NCI-H524 (cell line): ENCODE results near the gene ZYX.
"Not testable (repeated sequence)": the region's sequence is repeated elsewhere in the genome, so short reads cannot be mapped to it uniquely, and the experiment has no call there.

Experiments
- DNase-seq, 2 experiments: peaks; one replicate each; lab custom pipeline; 2025; lab: John Stamatoyannopoulos, UW

Gene ZYX

GRCh38 chr7:143384661-143385631 lies 3.8 kb downstream of the ZYX start:
- no peak for DNase-seq

GRCh38 chr7:143385891-143386781 lies 5.0 kb downstream of the ZYX start:
- no peak for DNase-seq

GRCh38 chr7:143387156-143387975 lies 6.2 kb downstream of the ZYX start:
- no peak for DNase-seq

GRCh38 chr7:143388051-143388450 lies 6.9 kb downstream of the ZYX start:
- no peak for DNase-seq

- no peak for DNase-seq
Measured at GRCh38 chr7:143388491-143389101, 7.5 kb downstream of the ZYX start.

- no peak for DNase-seq
Measured at GRCh38 chr7:143389316-143390103, 8.4 kb downstream of the ZYX start.

GRCh38 chr7:143390104-143390772 lies 9.1 kb downstream of the ZYX start:
- no peak for DNase-seq

GRCh38 chr7:143390773-143391317 lies 9.7 kb downstream of the ZYX start:
- DNase-seq = no peak

- no peak for DNase-seq
Measured at GRCh38 chr7:143391462-143392404, 10.6 kb downstream of the ZYX start.

GRCh38 chr7:143392427-143392826 lies 11.3 kb downstream of the ZYX start:
- not testable (repeated sequence) for DNase-seq

- no peak for DNase-seq
Measured at GRCh38 chr7:143392875-143393266, 11.7 kb downstream of the ZYX start.

- no peak for DNase-seq
Measured at GRCh38 chr7:143393267-143394041, 12.3 kb downstream of the ZYX start.

GRCh38 chr7:143394068-143394467 lies 12.9 kb downstream of the ZYX start:
- no peak for DNase-seq

- no peak for DNase-seq
Measured at GRCh38 chr7:143394777-143395176, 13.6 kb downstream of the ZYX start.

- no peak for DNase-seq
Measured at GRCh38 chr7:143395187-143396149, 14.3 kb downstream of the ZYX start.

- DNase-seq = no peak
Measured at GRCh38 chr7:143396182-143396581, 15.0 kb downstream of the ZYX start.
